ENCODE measurements around the gene WWTR1. TPM values are rescaled to one million over a fixed set of nuclear protein-coding genes. Genes with fewer than 3 reads are reported as not detected.

WWTR1 gene
- total and polyA plus RNA-seq, 2 donors (not counting 3 experiments of a cell fraction or from before 2014, with no cell fraction given), result 210 to 341 TPM

DNA sequence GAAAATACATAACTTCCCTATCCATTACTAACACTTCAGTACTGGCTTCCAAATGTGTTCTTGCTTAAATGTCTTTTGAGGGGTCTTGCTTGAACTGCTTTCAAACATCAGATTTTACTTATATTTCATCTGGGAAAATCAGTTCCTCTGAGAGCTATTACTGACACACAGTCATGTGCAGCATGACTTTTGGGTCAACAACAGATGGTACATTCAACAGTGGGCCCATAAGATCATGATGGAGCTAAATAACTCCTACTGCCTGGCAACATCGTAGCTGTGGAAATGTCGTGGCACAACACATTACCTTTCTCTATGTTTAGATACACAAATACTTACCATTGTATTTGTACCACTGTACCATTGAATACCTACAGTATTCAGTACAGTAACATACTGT is 43.8 kb downstream of the WWTR1 start:
- H4K20me1 ChIP-seq (replicated peaks; ENCODE audit: control insufficient read depth, extremely low read depth, insufficient read depth, low read length), result no peaks in the 10 kb centered on the region
- POLR2A ChIA-PET, result no interaction called here
- FAIRE-seq (no peak), DNase-seq (ENCODE audit: low read depth, low spot score) (peak; percentile 66)
- H3K9ac ChIP-seq (replicated peaks; ENCODE audit: extremely low read depth, insufficient read depth, low read length), result peak overlapping the region; percentile 0
- peaks cover 84% of the 10 kb centered on the region for H3K79me2 ChIP-seq (ENCODE audit: control insufficient read depth, insufficient read depth, low read length)
- CTCF ChIA-PET, result interaction anchor here (1.0 to 2.0 kb wide), 3 partner anchors 10 to 83 kb away, joined by 3 to 8 read pairs (median 4); no protein-coding TSS in a partner anchor
- dilution Hi-C loops (cut with MboI; ENCODE audit: extremely low pct_ligation_motif_present, low sequenced_read_pairs), result no loop called here
- H2AFZ ChIP-seq (ENCODE audit: low read depth, low read length), result no peak overlapping the region
- no peaks in the 10 kb centered on the region for H3K27me3 ChIP-seq (ENCODE audit: control insufficient read depth in 2 of 2, insufficient read depth in 2 of 2, low read length in 2 of 2)
- peak overlapping the region; percentile 83 for H3K27ac ChIP-seq (ENCODE audit: insufficient read depth, low read depth, low read length)
- H3K36me3 ChIP-seq (ENCODE audit: control insufficient read depth in 2 of 2, extremely low read depth in 1 of 2, insufficient read depth in 2 of 2, low read length in 2 of 2), result peaks cover 4% of the 10 kb centered on the region in 2 experiments
- no peak overlapping the region for H3K4me3 ChIP-seq (replicated peaks in 1 of 3; ENCODE audit: insufficient read depth in 1 of 3, low read depth in 1 of 3, low read length in 3 of 3)
- peaks cover 96% of the 10 kb centered on the region for H3K4me1 ChIP-seq (ENCODE audit: control insufficient read depth, extremely low read depth, insufficient read depth, low read length)
- BruUV-seq (replicated peaks), result no TSS peak
- no peaks in the 10 kb centered on the region for H3K9me1 ChIP-seq (replicated peaks; ENCODE audit: control insufficient read depth, extremely low read depth, insufficient read depth, low read length)
- intact Hi-C loops (cut with micrococcal nuclease), result no loop called here
- TF ChIP-seq POLR2A (IDR thresholded peaks at IDR 0.05; ENCODE audit: low read depth, low read length) (no peak), MYC (IDR thresholded peaks at IDR 0.05; ENCODE audit: low read depth, low read length) (no peak), EZH2 (IDR thresholded peaks at IDR 0.05; ENCODE audit: borderline replicate concordance, low read depth, low read length, severe bottlenecking) (no peak), FOS (IDR thresholded peaks at IDR 0.05; ENCODE audit: borderline replicate concordance, insufficient read depth, low read length) (no peak), JUN (IDR thresholded peaks at IDR 0.05; ENCODE audit: borderline replicate concordance, insufficient read depth, insufficient read length, low read depth) (no peak), GATA2 (IDR thresholded peaks at IDR 0.05; ENCODE audit: insufficient read depth, insufficient read length, low read depth, low read length) (no peak), POLR2AphosphoS5 (IDR thresholded peaks at IDR 0.05; ENCODE audit: insufficient read depth, low read depth, low read length) (no peak)
- TF ChIP-seq, protein P1, sequence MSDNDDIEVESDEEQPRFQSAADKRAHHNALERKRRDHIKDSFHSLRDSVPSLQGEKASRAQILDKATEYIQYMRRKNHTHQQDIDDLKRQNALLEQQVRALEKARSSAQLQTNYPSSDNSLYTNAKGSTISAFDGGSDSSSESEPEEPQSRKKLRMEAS (IDR thresholded peaks at IDR 0.05; ENCODE audit: insufficient read depth, insufficient read length), result no peak
- TF ChIP-seq, protein P2, sequence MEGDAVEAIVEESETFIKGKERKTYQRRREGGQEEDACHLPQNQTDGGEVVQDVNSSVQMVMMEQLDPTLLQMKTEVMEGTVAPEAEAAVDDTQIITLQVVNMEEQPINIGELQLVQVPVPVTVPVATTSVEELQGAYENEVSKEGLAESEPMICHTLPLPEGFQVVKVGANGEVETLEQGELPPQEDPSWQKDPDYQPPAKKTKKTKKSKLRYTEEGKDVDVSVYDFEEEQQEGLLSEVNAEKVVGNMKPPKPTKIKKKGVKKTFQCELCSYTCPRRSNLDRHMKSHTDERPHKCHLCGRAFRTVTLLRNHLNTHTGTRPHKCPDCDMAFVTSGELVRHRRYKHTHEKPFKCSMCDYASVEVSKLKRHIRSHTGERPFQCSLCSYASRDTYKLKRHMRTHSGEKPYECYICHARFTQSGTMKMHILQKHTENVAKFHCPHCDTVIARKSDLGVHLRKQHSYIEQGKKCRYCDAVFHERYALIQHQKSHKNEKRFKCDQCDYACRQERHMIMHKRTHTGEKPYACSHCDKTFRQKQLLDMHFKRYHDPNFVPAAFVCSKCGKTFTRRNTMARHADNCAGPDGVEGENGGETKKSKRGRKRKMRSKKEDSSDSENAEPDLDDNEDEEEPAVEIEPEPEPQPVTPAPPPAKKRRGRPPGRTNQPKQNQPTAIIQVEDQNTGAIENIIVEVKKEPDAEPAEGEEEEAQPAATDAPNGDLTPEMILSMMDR (IDR thresholded peaks at IDR 0.05; ENCODE audit: extremely low read depth in 1 of 2, insufficient read depth in 1 of 2, low read depth in 1 of 2, low read length in 2 of 2), result no peak
- no peaks in the 10 kb centered on the region for H3K9me3 ChIP-seq (replicated peaks; ENCODE audit: control insufficient read depth, insufficient read depth, low read length)
- no peak overlapping the region for H3K4me2 ChIP-seq (ENCODE audit: insufficient read depth, low read length)
